OCI-LY1 (cell line): ENCODE results near the gene CD79A.

ENCODE experiments used
- H2AFZ ChIP-seq: fragments of 200-600 bp; sonication (generic), shearing (Covaris generic); 2 replicates; pipeline ENCODE4 v1.6.0; 2014; ENCODE audit warnings: antibody characterized with exemption, mild to moderate bottlenecking, low read length
- H3F3A ChIP-seq: fragments of 200-600 bp; sonication (generic), shearing (Covaris generic); 2 replicates; pipeline ENCODE4 v1.6.0; 2014; ENCODE audit warnings: mild to moderate bottlenecking, antibody characterized with exemption, low read length, moderate library complexity; ENCODE audit not compliant: insufficient read depth
- H3K27ac ChIP-seq: fragments of 200-600 bp; sonication (generic); 2 replicates; pipeline ENCODE4 v1.5.1; 2014; ENCODE audit warnings: low read length, mixed run types, mild to moderate bottlenecking, low read depth; ENCODE audit not compliant: poor library complexity, severe bottlenecking
- H3K27me3 ChIP-seq: fragments of 200-600 bp; sonication (generic); 2 replicates; pipeline ENCODE4 v1.6.0; 2014; ENCODE audit warnings: antibody characterized with exemption, mild to moderate bottlenecking, low read length, moderate library complexity; ENCODE audit not compliant: insufficient read depth
- H3K36me3 ChIP-seq: fragments of 200-600 bp; sonication (generic); 2 replicates; pipeline ENCODE4 v1.6.1; 2014; ENCODE audit warnings: mild to moderate bottlenecking, antibody characterized with exemption, low read length, moderate library complexity, mixed read lengths; ENCODE audit not compliant: insufficient read depth
- H3K4me1 ChIP-seq: fragments of 200-600 bp; sonication (generic); 2 replicates; pipeline ENCODE4 v1.5.1; 2014; ENCODE audit warnings: mild to moderate bottlenecking, low read length, moderate library complexity; ENCODE audit not compliant: insufficient read depth, severe bottlenecking
- H3K4me2 ChIP-seq: fragments of 200-600 bp; sonication (generic), shearing (Covaris generic); 2 replicates; pipeline ENCODE4 v1.6.1; 2014; ENCODE audit warnings: low read length
- H3K4me3 ChIP-seq: fragments of 200-600 bp; sonication (generic); 2 replicates; pipeline ENCODE4 v1.5.1; 2014; ENCODE audit warnings: low read length, low read depth, mild to moderate bottlenecking, mixed read lengths; ENCODE audit not compliant: poor library complexity, severe bottlenecking
- H3K79me2 ChIP-seq: fragments of 200-600 bp; shearing (Covaris generic); 2 replicates; pipeline ENCODE4 v1.6.1; 2016; ENCODE audit warnings: mixed run types, low read length, mixed read lengths; ENCODE audit not compliant: insufficient read depth
- H3K9ac ChIP-seq: fragments of 200-600 bp; sonication (generic), shearing (Covaris generic); 2 replicates; pipeline ENCODE4 v1.6.1; 2014; ENCODE audit warnings: mild to moderate bottlenecking, low read length, mixed read lengths
- H3K9me2 ChIP-seq: fragments of 200-600 bp; sonication (generic), shearing (Covaris generic); 2 replicates; pipeline ENCODE4 v1.6.1; 2014; ENCODE audit warnings: low read depth, mild to moderate bottlenecking, low read length, mixed read lengths
- H3K9me3 ChIP-seq: fragments of 200-600 bp; shearing (Covaris generic); 2 replicates; pipeline ENCODE4 v1.6.1; 2014; ENCODE audit warnings: low read length, mixed read lengths
- H4K20me1 ChIP-seq: fragments of 200-600 bp; sonication (generic), shearing (Covaris generic); 2 replicates; pipeline ENCODE4 v1.6.0; 2016; ENCODE audit warnings: mild to moderate bottlenecking, low read length; ENCODE audit not compliant: insufficient read depth
- EZH2 ChIP-seq: fragments of 200-600 bp; sonication (generic), shearing (Covaris generic); IDR thresholded peaks from 2 replicates; pipeline ENCODE4 v1.8.0; 2017; ENCODE audit warnings: borderline replicate concordance, mixed run types, mild to moderate bottlenecking, antibody characterized with exemption, low read length, moderate library complexity, mixed read lengths
- TF ChIP-seq, protein P1 (sequence below): fragments of 200-600 bp; sonication (generic), shearing (Covaris generic); IDR thresholded peaks from 2 replicates; pipeline ENCODE4 v1.5.1; 2017; ENCODE audit warnings: mild to moderate bottlenecking, antibody characterized with exemption, low read length, moderate library complexity, mixed read lengths

Gene CD79A

DNA sequence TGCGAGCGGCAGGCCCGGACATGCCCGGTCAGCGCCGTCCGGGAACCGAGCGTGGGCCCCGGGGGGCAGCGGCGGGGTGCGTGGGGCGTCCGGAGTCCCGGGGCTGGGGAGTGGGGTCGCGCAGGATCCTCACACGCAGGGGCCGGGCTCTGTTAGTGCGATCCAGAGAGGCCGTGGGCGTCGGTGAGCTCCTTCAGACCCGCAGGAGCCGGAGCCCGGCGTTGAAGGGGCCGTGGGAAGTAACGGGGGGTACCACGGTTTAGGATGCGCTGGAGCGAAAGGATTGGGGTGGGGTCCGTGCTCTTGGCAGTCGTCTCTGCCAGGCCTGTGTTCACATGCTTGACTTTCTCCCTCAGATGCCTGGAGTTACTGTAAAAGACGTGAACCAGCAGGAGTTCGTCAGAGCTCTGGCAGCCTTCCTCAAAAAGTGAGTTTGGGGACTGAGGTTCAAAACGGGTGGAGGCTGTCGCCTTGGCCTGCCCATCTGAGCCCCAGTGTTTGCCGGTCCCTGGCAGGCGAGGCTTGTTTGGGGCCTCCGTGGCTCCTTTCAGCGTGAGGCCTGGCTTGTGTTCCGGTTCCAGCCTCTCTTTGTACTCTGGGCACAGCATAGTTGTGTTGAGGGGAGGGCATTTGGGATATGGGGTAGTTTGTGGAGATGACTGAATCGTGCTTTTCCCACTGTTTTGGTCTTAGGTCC is 16.5 kb upstream of the CD79A start:
- Histone ChIP-seq H3K4me2 (peak overlapping the region; percentile 92), H2AFZ (no peak overlapping the region), H3K9ac (peak overlapping the region; percentile 100), H3K9me3 (no peaks in the 10 kb centered on the region), H3K79me2 (peaks cover 43% of the 10 kb centered on the region), H3K4me1 (peaks cover 55% of the 10 kb centered on the region), H3K27ac (peak overlapping the region; percentile 92), H4K20me1 (no peaks in the 10 kb centered on the region), H3K4me3 (peak overlapping the region; percentile 100), H3K27me3 (no peaks in the 10 kb centered on the region), H3F3A (no peaks in the 10 kb centered on the region), H3K9me2 (no peaks in the 10 kb centered on the region), H3K36me3 (peaks cover 53% of the 10 kb centered on the region)
- TF ChIP-seq, protein P1, sequence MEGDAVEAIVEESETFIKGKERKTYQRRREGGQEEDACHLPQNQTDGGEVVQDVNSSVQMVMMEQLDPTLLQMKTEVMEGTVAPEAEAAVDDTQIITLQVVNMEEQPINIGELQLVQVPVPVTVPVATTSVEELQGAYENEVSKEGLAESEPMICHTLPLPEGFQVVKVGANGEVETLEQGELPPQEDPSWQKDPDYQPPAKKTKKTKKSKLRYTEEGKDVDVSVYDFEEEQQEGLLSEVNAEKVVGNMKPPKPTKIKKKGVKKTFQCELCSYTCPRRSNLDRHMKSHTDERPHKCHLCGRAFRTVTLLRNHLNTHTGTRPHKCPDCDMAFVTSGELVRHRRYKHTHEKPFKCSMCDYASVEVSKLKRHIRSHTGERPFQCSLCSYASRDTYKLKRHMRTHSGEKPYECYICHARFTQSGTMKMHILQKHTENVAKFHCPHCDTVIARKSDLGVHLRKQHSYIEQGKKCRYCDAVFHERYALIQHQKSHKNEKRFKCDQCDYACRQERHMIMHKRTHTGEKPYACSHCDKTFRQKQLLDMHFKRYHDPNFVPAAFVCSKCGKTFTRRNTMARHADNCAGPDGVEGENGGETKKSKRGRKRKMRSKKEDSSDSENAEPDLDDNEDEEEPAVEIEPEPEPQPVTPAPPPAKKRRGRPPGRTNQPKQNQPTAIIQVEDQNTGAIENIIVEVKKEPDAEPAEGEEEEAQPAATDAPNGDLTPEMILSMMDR = no peak
- TF ChIP-seq EZH2 = no peak

GRCh38 chr19:41861116-41861768 is 15.8 kb upstream of the CD79A start:
- H3K4me2 ChIP-seq = peak overlapping the region; percentile 92
- H3K4me3 ChIP-seq = peak overlapping the region; percentile 100
- peaks cover 46% of the 10 kb centered on the region for H3K79me2 ChIP-seq
- H3K27ac ChIP-seq = peak overlapping the region; percentile 92
- no peaks in the 10 kb centered on the region for H4K20me1 ChIP-seq
- no peak overlapping the region for H2AFZ ChIP-seq
- no peaks in the 10 kb centered on the region for H3K9me3 ChIP-seq
- H3F3A ChIP-seq = no peaks in the 10 kb centered on the region
- H3K36me3 ChIP-seq = peaks cover 58% of the 10 kb centered on the region
- H3K4me1 ChIP-seq = peaks cover 60% of the 10 kb centered on the region
- TF ChIP-seq, protein P1 = no peak
- no peak for TF ChIP-seq EZH2
- no peaks in the 10 kb centered on the region for H3K9me2 ChIP-seq
- H3K27me3 ChIP-seq = no peaks in the 10 kb centered on the region
- H3K9ac ChIP-seq = peak overlapping the region; percentile 100

- peaks cover 64% of the 10 kb centered on the region for H3K36me3 ChIP-seq
- no peaks in the 10 kb centered on the region for H4K20me1 ChIP-seq
- no peaks in the 10 kb centered on the region for H3F3A ChIP-seq
Observed at GRCh38 chr19:41861846-41862245, 15.2 kb upstream of the CD79A start.

More at GRCh38 chr19:41861846-41862245, 15.2 kb upstream of the CD79A start:
- Histone ChIP-seq H3K9me3 (no peaks in the 10 kb centered on the region), H3K79me2 (peaks cover 47% of the 10 kb centered on the region), H3K27ac (peak overlapping the region; percentile 92), H3K4me1 (peaks cover 66% of the 10 kb centered on the region), H3K4me3 (peak overlapping the region; percentile 100), H3K4me2 (peak overlapping the region; percentile 92), H3K9me2 (no peaks in the 10 kb centered on the region), H3K27me3 (no peaks in the 10 kb centered on the region), H2AFZ (no peak overlapping the region), H3K9ac (peak overlapping the region; percentile 100)
- TF ChIP-seq EZH2 = no peak
- TF ChIP-seq, protein P1 = no peak
